Parathyroid adenoma (tissue), 2 donors: ENCODE results near the gene SLC25A22.

Source experiments
- H2AFZ ChIP-seq: fragments of 300-600 bp; sonication (generic); one replicate; pipeline ENCODE4 v1.7.0; 2017; ENCODE audit warnings: antibody characterized with exemption, mild to moderate bottlenecking
- H3K27ac ChIP-seq: fragments of 300-600 bp; sonication (generic); one replicate; pipeline ENCODE4 v1.7.0; 2017
- H3K27me3 ChIP-seq: fragments of 300-600 bp; sonication (generic); one replicate; pipeline ENCODE4 v1.7.0; 2017; ENCODE audit warnings: low read length; ENCODE audit not compliant: control insufficient read depth, insufficient read depth
- H3K36me3 ChIP-seq: fragments of 300-600 bp; sonication (generic); one replicate; pipeline ENCODE4 v1.7.0; 2017; ENCODE audit warnings: low read length; ENCODE audit not compliant: control insufficient read depth, insufficient read depth
- H3K4me1 ChIP-seq: fragments of 300-600 bp; sonication (generic); one replicate; pipeline ENCODE4 v1.7.0; 2017; ENCODE audit warnings: control low read depth
- H3K4me2 ChIP-seq: fragments of 300-600 bp; sonication (generic); one replicate; pipeline ENCODE4 v1.7.0; 2017; ENCODE audit warnings: low read length
- H3K4me3 ChIP-seq: fragments of 300-600 bp; sonication (generic); one replicate; pipeline ENCODE4 v1.7.0; 2017; ENCODE audit warnings: low read depth, low read length
- H3K79me2 ChIP-seq: fragments of 300-600 bp; sonication (generic); one replicate; pipeline ENCODE4 v1.7.0; 2017; ENCODE audit warnings: control low read depth
- H3K9ac ChIP-seq: fragments of 300-600 bp; sonication (generic); one replicate; pipeline ENCODE4 v1.7.0; 2017; ENCODE audit warnings: mild to moderate bottlenecking
- H3K9me3 ChIP-seq: fragments of 300-600 bp; sonication (generic); one replicate; pipeline ENCODE4 v1.7.0; 2017; ENCODE audit warnings: low read length; ENCODE audit not compliant: control insufficient read depth
- TF ChIP-seq, protein P1 (sequence below): fragments of 300-600 bp; sonication (generic); IDR thresholded peaks from one replicate; pipeline ENCODE4 v1.7.0; 2017; ENCODE audit warnings: antibody characterized with exemption, mild to moderate bottlenecking
- donor health status: primary hyperparathyroidism.

Gene SLC25A22

DNA sequence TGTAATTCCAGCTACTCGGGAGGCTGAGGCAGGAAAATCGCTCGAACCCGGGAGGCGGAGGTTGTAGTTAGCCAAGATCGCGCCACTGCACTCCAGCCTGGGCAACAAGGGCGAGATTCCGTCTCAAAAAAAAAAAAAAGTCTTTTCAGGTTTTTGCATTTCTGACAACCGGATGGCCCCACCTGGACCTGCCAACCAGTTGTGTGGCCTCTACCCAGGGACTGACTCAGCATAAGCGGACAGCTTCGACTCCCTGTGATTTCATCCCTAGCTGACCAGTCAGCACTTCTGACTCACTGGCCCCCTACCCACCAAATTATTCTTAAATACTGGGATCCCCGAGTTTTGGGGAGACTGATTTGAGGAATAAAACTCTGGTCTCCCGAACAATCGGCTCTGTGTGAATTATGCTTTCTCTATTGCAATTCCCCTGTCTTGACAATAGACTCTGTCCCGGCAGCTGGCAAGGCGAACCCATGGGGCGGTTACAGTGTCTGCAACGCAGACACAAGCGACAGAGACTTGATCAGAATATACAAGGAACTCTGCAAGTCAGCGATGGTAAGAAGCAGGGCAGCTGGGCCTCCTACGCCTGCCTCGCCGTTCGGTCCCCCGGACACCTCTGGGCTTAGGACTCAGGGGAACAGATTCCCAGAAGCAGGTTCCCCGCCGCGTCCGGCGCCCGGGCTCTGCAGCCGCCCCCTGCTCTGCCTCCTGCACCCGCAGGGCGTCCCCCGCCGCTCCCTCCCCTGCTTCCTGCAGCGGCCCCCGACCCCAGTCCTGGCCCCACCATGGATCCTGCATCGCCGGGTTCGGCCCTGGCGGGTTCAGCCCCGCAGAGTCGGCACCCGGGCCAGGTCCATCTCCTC, 51.6 kb downstream of the SLC25A22 start:
- peak overlapping the region; percentile 78 for H3K4me2 ChIP-seq
- H3K27ac ChIP-seq: no peak overlapping the region
- H3K79me2 ChIP-seq: no peaks in the 10 kb centered on the region
- H3K9ac ChIP-seq: no peak overlapping the region
- H3K27me3 ChIP-seq: no peaks in the 10 kb centered on the region
- no peaks in the 10 kb centered on the region for H3K36me3 ChIP-seq
- no peaks in the 10 kb centered on the region for H3K9me3 ChIP-seq
- H3K4me1 ChIP-seq: no peaks in the 10 kb centered on the region
- TF ChIP-seq, protein P1, sequence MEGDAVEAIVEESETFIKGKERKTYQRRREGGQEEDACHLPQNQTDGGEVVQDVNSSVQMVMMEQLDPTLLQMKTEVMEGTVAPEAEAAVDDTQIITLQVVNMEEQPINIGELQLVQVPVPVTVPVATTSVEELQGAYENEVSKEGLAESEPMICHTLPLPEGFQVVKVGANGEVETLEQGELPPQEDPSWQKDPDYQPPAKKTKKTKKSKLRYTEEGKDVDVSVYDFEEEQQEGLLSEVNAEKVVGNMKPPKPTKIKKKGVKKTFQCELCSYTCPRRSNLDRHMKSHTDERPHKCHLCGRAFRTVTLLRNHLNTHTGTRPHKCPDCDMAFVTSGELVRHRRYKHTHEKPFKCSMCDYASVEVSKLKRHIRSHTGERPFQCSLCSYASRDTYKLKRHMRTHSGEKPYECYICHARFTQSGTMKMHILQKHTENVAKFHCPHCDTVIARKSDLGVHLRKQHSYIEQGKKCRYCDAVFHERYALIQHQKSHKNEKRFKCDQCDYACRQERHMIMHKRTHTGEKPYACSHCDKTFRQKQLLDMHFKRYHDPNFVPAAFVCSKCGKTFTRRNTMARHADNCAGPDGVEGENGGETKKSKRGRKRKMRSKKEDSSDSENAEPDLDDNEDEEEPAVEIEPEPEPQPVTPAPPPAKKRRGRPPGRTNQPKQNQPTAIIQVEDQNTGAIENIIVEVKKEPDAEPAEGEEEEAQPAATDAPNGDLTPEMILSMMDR: no peak
- peak overlapping the region; percentile 86 for H2AFZ ChIP-seq
- H3K4me3 ChIP-seq: peak overlapping the region; percentile 65

- Histone ChIP-seq H3K4me1 (no peaks in the 10 kb centered on the region), H3K36me3 (no peaks in the 10 kb centered on the region)
Measured at GRCh38 chr11:745428-745827, 52.7 kb downstream of the SLC25A22 start.

DNA sequence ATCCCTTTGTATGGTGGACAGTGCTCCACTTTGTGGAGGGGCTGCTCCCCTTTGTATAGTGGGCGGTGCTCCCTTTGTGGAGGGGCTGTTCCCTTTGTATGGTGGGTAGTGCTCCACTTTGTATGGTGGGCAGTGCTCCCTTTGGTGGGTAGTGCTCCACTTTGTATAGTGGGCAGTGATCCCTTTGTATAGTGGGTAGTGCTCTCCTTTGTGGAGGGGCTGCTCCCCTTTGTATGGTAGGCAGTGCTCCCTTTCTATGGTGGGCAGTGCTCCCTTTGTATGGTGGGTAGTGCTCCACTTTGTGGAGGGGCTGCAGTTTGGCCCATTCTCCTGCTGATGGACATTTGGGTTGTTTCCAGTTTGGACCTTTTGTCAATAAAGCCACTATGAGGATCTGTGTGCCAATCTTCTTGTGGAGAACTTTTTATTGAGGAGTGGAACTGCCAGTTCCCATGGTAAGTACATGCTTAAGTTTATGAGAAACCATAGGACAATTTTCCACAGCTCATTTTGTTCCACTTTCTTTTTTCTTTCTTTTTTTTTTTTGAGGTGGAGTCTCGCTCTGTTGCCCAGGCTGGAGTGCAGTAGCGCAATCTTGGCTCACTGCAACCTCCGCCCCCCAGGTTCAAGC, 55.4 kb downstream of the SLC25A22 start:
- Histone ChIP-seq H3K9me3 (no peaks in the 10 kb centered on the region), H3K4me1 (no peaks in the 10 kb centered on the region), H3K4me3 (no peak overlapping the region), H3K9ac (no peak overlapping the region), H3K27ac (no peak overlapping the region), H3K4me2 (no peak overlapping the region), H3K27me3 (no peaks in the 10 kb centered on the region), H3K79me2 (no peaks in the 10 kb centered on the region), H3K36me3 (no peaks in the 10 kb centered on the region), H2AFZ (no peak overlapping the region)
- TF ChIP-seq, protein P1: no peak

More at GRCh38 chr11:745428-745827, 52.7 kb downstream of the SLC25A22 start:
- Histone ChIP-seq H2AFZ (no peak overlapping the region), H3K4me2 (no peak overlapping the region), H3K4me3 (no peak overlapping the region), H3K9ac (no peak overlapping the region), H3K27me3 (no peaks in the 10 kb centered on the region), H3K79me2 (no peaks in the 10 kb centered on the region), H3K9me3 (no peaks in the 10 kb centered on the region), H3K27ac (no peak overlapping the region)
- TF ChIP-seq, protein P1: no peak

- no peaks in the 10 kb centered on the region for H3K27me3 ChIP-seq
- no peak overlapping the region for H2AFZ ChIP-seq
- no peak overlapping the region for H3K9ac ChIP-seq
Measured at GRCh38 chr11:742156-742546, 55.9 kb downstream of the SLC25A22 start.

More at GRCh38 chr11:742156-742546, 55.9 kb downstream of the SLC25A22 start:
- Histone ChIP-seq H3K9me3 (no peaks in the 10 kb centered on the region), H3K4me1 (no peaks in the 10 kb centered on the region), H3K4me3 (no peak overlapping the region), H3K36me3 (no peaks in the 10 kb centered on the region), H3K79me2 (no peaks in the 10 kb centered on the region), H3K4me2 (no peak overlapping the region), H3K27ac (no peak overlapping the region)
- TF ChIP-seq, protein P1: no peak
